Measurements from ENCODE around the gene ACSM3. TPM values are rescaled to one million over a fixed set of nuclear protein-coding genes. Genes with fewer than 3 reads are reported as not detected.
"Not testable (repeated sequence)": the region's sequence is repeated elsewhere in the genome, so short reads cannot be mapped to it uniquely, and the experiment has no call there.

Gene ACSM3, protein sequence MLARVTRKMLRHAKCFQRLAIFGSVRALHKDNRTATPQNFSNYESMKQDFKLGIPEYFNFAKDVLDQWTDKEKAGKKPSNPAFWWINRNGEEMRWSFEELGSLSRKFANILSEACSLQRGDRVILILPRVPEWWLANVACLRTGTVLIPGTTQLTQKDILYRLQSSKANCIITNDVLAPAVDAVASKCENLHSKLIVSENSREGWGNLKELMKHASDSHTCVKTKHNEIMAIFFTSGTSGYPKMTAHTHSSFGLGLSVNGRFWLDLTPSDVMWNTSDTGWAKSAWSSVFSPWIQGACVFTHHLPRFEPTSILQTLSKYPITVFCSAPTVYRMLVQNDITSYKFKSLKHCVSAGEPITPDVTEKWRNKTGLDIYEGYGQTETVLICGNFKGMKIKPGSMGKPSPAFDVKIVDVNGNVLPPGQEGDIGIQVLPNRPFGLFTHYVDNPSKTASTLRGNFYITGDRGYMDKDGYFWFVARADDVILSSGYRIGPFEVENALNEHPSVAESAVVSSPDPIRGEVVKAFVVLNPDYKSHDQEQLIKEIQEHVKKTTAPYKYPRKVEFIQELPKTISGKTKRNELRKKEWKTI
- polyA plus RNA-seq (ENCODE audit: insufficient read length in 4 of 4): 100 to 1,000 TPM in 3 of 4 donors, 10 to 100 TPM in 1; 96.3 to 132 (median 116) TPM

DNA sequence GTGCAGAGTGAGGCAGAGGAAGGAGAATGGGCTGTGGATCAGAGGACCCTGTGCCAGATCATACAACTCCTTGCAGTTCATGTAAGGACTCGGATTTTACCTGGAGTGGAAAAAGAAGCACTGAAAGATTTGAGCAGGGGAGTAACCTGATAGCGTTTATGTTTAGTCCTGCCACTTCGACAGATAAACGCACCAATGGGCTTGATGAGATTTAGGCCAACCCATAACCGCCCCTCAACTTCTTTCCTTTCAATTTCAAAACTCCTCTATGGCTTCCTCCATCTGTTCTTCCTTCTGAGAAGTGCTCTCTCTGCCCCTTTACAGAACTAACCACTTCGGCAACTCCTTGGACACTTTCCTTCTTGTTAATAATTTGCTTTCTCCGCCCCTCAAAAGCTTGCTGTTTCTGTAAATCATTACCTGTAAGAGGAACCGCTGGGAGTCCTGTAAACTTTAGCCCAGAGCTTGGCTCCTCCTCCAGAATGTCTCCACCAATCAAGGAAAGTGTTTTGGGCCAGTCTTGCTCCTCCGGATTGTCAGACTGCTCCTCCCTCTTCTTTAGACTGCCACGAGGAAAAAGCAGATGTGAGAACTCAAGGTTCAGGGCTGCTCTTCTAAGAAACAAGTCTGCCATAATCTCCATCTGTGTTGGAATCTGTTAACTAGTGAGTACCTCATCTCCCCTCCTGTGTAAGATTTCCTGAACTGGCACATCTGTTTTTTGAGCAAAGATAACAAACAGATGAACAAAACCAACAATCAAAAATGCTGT is at the start of gene ACSM3:
TSS of gene ACSM3 (plus strand) at position 554 of the 772 bp plus-strand sequence. CDS start 6,021 bp downstream, outside the sequence.
- DNase-seq (ENCODE audit: low read depth in 4 of 4, low spot score in 3 of 4): peak; percentile 70 to 93 (median 89)

DNA sequence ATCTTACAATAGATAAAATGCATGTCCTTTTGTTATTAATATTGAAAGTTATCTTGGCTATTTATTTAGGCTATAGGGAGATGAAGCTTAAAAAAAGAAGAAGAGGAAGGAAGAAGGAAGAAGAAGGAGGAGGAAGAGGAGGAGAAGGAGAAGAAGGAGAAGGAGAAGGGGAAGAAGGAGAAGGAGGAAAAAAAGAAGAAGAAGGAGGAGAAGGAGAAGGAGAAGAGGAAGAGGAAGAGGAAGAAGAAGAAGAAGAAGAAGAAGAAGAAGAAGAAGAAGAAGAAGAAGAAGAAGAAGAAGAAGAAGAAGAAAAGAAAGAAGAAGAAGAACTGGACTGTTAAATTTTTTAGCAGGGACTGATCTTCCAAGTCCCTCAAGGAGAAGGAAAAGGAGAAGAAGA is 46.1 kb upstream of the ACSM3 start:
- DNase-seq (ENCODE audit: low read depth in 4 of 4, low spot score in 3 of 4): not testable (repeated sequence)

DNA sequence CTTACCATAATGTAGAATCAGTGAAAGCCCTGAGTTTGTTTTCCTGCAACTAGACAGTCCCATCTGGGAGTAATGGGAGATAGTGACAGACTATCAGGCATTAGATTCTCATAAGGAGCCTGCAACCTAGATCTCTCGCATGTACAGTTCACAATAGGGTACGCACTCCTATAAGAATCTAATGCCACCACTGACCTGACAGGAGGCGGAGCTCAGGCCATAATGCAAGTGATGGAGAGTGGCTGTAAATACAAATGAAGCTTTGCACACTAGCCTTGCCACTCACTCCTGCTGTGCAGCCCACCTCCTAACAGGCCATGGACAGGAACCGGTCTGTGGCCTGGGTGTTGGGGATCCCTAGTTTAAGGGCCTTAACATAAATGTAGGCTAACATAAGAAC is 43.6 kb upstream of the ACSM3 start:
- no peak for DNase-seq (ENCODE audit: low read depth in 4 of 4, low spot score in 3 of 4)

DNA sequence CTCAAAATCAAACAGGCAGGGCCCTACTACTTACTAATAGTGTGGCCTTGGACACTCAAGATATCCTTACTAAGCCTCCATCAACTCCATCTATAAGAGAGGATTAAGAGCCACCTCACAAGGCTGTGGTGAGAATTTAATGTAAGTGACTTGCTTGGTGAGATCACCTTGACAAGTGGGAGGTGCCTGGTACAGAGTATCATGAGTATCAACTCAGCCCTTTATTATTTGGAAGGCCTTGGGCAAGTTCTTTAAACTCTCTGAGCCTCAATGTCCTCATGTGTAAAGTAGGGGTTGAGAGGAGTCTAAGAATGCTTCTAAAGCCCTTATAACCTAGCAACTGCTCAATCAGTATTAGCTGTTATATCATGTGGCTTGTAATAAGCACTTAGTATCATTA is 37.2 kb upstream of the ACSM3 start:
- no peak for DNase-seq (ENCODE audit: low read depth in 4 of 4, low spot score in 3 of 4)

DNA sequence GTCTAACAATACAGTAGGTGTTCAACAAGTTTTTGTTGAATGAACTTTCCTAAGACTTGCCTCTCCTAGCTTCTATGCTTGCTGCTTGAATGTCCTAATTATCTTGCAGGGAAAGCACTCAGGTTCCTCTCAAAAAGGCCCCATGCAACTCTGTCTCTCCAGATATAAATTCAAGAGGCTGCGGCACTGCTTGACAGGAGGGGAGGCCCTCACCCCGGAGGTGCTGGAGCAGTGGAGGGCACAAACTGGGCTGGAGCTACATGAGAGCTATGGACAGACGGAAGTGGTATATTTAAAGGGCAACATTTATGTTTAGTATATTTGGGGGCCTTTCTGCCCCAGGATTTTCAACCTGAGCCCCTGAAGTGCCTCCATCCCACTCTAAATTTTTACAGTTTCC is 36.6 kb upstream of the ACSM3 start:
- DNase-seq (ENCODE audit: low read depth in 4 of 4, low spot score in 3 of 4): no peak

DNA sequence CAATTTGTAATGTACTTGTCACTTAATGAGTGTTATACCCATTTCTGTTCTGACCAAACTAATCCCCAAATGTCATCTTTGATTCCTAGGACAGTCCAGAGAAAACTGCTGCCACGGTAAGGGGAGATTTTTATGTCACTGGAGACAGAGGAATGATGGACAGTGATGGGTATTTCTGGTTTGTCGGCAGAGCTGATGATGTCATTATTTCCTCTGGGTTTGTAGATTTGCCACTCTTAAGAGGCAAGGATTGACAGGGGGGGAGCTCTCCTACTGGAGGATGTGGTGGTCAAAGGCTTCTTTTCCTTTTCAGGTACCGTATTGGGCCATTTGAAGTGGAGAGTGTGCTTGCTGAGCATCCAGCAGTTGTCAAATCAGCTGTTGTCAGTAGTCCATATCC is 34.7 kb upstream of the ACSM3 start:
- DNase-seq (ENCODE audit: low read depth in 4 of 4, low spot score in 3 of 4): no peak

DNA sequence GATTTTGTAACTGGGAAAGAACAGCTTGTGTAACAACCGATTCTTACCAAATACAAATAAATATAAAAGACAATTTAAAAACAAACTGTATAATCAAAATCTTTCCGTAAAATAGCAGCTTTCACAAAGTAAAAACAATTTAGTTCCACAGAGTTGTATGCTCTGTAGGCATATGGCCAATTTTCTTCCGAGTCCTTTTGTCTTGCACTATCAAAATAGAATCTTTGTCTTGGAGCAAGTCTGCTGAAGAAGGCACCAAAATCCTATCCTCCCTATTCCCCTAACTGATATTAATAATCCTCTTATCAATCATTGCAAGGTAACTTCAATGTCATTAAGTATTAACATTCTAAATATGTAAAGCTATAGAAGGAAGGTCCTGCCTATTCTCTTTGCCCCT is 29.8 kb upstream of the ACSM3 start:
- no peak for DNase-seq (ENCODE audit: low read depth in 4 of 4, low spot score in 3 of 4)

DNA sequence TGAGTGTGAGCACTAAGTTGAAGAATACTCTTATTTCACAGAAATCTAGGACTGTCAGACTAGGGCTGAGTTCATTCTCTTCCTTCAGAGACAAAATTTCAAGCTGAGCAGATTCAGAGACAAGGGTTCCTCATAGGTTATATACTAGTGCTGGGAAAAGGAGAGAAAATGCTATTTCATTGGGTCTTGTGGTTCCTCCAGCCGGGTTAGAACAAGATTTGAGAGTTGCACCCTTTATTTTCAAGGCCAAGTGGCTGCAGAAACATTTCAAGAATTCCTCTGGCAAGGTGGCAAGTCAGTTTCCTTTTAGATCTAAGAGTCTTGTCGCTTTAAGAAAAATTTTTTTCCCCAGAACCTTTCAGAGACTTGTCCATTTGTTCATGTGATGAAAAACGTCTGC is 29.0 kb upstream of the ACSM3 start:
- DNase-seq (ENCODE audit: low read depth in 4 of 4, low spot score in 3 of 4): no peak

DNA sequence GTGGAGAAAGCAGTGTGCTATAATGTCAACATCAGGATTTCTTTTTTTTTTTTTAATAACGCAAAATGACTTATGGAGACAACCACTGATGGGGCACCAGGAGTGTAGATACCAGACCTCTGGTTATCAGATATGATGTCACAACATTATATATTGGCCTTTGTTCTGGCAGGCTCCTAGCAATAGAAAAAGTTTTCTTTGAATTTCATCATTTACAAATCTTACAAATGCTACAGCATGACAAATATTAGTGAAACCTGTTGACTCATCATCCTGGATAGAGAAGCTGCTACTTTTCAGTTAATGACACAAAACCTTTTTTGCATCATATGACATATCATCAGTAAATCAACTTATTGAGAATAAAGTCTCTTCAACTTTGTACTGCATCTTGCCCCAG is 28.3 kb upstream of the ACSM3 start:
- DNase-seq (ENCODE audit: low read depth in 4 of 4, low spot score in 3 of 4): no peak

DNA sequence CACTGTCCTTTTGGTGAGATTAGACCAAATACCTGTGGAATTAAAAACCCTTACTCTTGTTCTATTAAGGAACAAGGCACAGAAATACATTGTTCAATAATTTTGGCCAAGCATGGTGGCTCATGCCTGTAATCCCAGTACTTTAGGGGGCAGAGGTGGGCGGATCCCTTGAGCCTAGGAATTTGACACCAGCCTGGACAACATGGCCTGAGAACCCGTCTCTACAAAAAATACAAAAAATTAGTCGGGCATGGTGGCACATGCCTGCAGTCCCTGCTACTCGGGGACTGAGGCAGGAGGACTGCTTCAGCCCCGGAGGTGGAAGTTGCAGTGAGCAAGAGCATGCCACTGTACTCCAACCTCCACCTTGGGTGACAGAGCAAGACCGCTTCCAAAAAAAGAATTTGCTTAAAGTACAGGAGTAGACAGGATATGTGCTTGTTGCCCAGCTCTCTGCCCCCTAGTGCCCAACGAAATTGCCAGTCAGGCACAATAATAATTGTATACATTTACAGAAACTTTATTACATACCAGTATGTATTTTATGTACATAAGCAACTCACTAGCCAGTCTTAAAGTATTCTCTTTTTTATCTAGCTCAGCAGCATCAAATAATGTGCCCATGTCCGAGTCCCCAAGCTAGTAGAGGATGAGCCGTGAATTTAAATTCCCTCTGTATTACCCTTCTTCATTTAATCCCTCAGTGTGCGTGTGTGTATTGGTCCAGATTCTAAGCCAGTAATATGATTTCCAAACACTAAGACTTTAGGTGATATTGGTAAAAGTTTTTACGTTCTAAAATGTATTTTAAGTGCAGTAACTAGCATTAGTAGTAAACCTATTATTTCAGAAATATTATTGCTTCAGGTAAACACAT is 23.6 kb upstream of the ACSM3 start:
- DNase-seq (ENCODE audit: low read depth in 4 of 4, low spot score in 3 of 4): no peak

DNA sequence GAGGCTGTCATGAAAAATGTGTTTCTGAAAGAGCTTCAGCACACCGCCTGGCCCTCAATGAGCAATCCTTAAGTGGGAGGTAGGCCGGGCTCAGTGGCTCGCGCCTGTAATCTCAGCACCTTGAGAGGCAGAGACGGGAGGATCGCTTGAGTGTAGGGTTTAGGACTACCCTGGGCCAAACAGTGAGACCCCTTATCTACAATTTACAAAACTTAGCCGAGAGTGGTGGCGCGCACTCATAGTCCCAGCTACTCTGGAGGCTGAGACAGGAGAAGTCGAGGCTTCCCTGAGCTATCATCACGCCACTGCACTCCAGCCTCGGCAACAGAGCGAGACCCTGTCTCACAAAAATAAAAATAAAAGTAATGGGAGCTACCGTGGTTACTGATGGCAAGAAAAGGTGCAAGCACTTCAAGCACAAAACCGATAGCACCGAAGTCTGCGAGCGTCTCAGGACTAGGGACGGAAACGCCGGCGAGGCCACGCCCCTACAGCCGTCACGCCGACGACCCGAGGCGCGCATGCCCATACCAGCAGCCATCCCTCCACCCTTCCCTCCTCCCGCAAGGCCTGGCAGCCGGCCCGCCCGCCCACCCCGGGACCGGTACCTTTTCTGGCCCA is 22.8 kb upstream of the ACSM3 start:
- DNase-seq (ENCODE audit: low read depth in 4 of 4, low spot score in 3 of 4): peak; percentile 58 to 76 (median 68)

DNA sequence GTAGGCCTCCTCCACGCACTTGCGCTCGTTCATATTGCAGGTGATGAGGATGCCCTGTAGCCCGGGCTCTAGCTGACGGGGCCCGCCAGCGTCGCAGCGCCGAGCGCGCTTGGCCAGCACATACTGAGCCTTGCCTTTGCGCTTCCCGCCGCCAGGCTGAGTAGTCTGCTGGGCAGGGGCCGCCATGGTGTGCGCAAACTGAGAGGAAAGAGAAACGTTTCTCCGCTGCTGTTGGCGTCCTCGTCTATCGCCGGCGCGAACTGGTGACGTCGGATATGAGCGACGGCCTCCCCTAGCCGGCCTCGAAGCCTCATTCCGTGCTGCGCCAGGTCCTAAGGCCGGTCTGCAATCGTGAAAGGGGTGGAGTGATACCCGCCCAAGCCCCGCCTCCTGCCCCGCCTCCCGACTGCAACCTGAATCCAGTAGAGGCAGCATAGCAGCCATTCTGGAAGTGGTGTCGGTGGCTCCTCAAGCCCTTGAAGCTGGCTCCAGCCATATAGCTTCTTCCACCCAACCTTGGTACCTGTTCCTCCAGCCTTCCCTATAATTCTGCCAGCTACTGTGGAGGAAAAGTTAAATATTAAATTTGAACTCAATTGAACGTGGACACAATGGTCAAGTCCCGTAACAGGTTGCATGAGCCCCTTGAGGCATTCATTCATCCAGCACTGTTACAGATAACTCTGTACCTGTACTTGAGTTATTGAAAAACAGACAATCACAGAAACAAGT is 22.1 kb upstream of the ACSM3 start, which contains the start of gene THUMPD1:
TSS of gene THUMPD1 (minus strand) at position 265 of the 732 bp plus-strand sequence. CDS start at position 186, 79 bp downstream.
- peak; percentile 86 to 92 (median 90) for DNase-seq (ENCODE audit: low read depth in 4 of 4, low spot score in 3 of 4)

DNA sequence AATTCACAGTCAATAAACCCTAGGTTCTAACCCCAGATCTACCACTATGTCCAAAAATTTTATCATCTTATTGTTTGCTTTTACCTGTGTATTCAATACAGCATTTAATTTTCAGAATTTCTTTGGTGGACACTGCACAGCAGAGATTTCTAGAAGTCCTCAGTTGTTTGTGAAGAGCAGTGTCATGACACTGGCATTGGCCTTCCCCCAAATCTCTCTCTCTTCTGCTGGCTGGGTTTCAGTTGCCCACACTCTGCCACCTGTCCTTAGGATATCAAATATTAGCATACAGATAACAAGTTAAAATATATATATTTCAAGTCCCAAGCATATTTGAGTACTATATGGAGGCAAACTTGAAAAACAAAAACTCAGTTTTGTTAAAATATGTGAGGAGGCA is 20.2 kb upstream of the ACSM3 start:
- DNase-seq (ENCODE audit: low read depth in 4 of 4, low spot score in 3 of 4): no peak

DNA sequence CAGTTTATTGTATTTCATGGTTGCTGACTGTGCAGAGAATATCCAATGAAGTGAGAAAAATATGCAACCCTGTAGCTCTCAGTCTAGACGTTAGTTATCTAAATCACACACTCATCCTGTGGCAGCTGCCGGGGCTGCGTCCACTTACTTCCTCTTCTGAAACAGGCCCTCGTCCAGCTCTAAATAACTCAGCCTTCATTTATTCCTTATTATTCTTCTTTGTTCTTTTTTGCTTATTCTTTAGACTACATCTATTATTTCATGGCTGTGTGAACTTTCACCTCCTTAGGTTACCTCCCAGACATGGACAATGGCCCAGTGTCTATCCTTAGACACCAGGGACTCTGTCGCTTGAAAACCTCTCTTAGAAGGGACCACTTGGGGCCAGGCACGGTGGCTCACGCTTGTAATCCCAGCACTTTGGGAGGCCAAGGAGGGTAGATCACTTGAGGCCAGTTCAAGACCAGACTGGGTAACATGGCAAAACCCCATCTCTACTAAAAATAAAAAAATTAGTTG is 18.8 kb upstream of the ACSM3 start:
- no peak for DNase-seq (ENCODE audit: low read depth in 4 of 4, low spot score in 3 of 4)

DNA sequence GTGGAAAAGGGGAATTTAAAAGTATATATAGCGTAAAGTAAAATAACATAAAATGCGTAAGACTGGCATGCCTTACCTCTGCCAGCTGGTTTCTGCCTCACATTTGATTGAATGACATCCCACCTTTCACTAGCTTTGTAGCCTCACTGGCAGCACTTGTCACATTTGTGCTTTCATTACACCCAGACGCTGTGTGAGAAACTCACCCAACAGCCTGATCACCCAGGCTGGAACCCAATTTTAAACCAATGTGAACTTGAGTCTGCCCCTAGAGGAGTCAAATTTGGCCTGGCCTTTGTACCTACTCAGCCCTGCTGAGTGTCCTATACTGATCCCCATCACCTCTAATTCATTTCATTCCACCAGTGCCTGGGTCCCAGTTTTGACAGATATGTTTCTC is 17.4 kb upstream of the ACSM3 start:
- DNase-seq (ENCODE audit: low read depth in 4 of 4, low spot score in 3 of 4): no peak

DNA sequence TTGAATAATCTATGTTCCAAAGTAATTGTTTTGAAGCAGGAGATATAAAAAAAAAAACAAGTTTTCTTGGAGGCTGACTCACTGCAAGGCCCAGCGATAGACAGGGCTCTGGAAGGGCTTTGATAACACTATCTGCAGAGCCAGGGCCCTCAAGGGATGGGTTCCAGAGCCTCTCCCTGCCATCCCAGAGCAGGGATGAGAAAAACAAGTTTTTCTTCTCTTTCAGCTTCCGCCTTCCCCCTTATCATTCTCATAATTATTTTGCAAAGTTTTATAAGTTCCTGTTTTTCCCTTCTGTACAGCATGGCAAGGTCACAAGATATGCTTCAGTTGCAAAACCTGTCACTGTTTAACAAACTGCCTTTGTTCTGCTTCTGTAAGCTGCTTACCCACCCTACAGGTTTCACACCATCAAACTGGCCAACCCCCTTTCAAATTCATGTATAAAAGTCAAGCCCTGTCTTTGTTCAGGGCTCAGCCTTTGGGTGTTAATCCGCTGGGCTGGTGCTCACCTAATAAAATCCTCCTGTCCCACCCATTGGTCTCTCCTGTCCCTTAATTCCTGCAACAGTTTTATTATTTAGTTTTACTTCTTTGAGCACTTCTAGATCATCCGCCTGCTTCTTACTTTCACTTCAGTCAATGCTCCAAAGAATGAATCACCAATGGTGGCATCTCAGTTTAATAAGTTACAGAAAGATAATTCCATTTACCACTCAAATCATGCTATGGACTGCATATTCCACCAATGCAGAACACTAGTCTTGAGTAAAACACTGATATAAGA is 16.6 kb upstream of the ACSM3 start:
- DNase-seq (ENCODE audit: low read depth in 4 of 4, low spot score in 3 of 4): no peak

DNA sequence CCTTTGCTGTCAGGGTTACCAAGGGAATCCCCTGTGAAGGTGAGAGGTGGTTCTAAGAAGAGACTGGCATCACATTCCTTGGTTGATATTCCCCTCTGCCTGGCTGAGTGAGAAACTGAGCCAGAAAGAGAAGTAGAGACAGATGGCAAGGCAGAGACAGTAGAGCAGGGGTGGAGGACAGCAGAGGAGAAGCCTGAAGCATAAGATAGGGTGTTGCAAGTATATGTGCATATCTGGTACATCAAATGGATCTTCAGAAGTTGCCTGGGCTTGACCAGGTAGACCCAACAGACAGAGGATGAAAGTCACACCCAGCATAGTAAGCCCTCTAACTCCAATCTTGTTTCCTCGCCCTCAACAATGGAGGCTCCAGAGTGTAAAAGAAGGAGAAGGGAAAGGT is 14.3 kb upstream of the ACSM3 start:
- DNase-seq (ENCODE audit: low read depth in 4 of 4, low spot score in 3 of 4): no peak

DNA sequence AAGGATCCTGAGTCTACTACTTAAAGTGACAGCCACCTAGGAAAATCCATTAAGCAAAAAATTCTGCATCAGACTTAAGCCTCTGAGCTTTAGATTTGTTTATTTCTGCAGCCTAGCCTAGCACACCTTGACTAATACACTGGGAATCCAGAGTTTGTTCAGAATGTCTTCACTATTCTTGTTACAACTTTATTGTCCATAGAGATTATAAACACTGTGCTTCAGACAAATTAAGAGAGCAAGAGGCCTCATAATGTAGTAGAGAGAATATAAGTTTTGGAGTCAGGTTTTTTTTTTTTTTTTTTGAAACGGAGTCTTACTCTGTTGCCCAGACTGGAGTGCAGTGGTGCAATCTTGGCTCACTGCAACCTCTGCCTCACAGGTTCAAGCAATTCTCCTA is 13.3 kb upstream of the ACSM3 start:
- DNase-seq (ENCODE audit: low read depth in 4 of 4, low spot score in 3 of 4): no peak
